Activated CD8-positive, alpha-beta memory T cell treated with anti-CD3 and anti-CD28 coated beads for 24 hours (primary cell): ENCODE results near the gene CARMIL1.
"Not testable (repeated sequence)": the region's sequence is repeated elsewhere in the genome, so short reads cannot be mapped to it uniquely, and the experiment has no call there.

Experiments
- DNase-seq: peaks from one replicate; pipeline ENCODE4 v3.0.0-alpha.2; 2020

Gene CARMIL1

DNA sequence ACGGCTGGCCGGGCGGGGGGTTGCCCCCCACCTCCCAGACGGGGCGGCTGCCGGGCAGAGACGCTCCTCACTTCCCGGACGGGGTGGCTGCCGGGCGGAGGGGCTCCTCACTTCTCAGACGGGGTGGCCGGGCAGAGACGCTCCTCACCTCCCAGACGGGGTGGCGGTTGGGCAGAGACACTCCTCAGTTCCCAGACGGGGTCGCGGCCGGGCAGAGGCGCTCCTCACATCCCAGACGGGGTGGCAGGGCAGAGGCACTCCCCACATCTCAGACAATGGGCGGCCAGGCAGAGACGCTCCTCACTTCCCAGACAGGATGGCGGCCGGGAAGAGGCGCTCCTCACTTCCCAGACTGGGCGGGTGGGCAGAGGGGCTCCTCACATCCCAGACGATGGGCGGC is 306.9 kb downstream of the CARMIL1 start:
- DNase-seq: not testable (repeated sequence)

DNA sequence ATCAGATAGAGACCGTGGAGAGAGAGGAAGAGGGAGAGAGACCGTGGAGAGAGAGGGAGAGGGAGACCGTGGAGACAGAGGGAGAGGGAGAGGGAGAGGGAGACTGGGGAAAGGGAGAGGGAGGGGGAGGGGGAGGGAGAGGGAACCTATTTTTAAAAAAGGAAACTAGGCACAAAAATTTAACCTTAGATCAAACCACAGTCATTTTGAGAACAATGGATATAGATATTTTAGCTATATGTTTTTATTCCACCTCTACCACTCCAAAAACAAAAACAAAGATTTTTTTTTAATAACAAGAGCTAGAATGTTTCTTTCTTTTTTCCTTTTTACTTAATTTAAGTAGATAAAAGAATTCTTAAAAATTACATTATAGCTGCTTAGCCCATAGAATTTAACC is 307.8 kb downstream of the CARMIL1 start:
- no peak for DNase-seq

DNA sequence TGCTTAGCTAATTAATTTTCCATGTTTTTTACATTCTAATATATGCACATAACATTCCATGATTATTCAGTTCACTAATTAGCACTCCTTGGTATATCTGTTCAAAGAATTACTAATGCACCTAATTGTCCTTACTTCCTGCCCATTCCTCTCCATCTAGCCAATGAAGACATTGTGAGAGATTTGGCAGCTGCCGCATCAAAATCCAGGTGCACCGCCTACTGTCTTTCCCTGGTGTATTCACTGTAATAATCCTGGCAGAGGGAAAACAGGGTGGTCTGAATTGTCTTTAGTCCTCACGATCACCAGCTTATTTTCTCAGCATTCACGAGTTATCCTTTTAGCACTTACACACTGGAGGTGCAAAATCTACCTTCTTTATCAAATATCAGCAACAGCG is 311.8 kb downstream of the CARMIL1 start:
- DNase-seq: no peak

DNA sequence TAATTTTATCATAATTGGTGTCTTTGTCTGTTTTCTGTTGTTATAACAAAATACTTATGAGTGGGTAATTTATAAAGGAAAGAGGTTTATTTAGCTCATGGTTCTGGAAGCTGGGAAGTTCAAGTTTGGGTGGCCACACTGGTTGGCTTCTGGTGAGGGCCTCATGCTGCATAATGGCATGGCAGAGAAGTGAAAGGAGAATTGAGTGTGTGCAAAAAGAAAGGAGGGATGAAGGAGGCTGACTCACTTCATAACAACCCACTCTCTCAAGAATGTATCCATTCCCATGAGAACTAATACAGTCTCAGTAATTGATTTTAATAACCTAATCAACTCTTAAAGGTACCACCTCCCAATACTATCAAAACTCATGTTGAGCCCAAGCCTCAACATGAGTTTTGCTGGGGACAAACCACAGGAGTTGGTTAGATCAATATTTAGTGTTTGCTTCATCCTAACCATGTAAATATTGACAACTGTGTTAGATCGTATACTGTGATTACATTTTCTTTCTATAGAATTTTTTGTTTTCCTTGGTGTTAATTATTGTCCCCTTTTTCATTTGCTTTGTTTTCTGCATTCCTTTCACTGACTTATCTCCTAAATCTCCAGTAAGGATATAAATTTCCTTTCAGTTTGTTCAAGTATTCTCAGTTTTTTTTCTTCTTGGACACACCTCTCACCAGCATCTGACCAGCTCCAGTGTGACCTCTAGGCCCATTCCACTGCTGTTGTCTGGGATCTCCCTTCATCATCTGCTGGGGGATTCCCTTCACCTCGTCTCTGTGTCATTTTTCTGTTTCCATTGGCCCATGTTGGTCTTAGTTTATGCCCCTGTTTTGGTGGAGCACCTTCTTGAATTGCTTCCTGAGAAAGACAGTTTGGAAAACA is 318.0 kb downstream of the CARMIL1 start:
- no peak for DNase-seq

DNA sequence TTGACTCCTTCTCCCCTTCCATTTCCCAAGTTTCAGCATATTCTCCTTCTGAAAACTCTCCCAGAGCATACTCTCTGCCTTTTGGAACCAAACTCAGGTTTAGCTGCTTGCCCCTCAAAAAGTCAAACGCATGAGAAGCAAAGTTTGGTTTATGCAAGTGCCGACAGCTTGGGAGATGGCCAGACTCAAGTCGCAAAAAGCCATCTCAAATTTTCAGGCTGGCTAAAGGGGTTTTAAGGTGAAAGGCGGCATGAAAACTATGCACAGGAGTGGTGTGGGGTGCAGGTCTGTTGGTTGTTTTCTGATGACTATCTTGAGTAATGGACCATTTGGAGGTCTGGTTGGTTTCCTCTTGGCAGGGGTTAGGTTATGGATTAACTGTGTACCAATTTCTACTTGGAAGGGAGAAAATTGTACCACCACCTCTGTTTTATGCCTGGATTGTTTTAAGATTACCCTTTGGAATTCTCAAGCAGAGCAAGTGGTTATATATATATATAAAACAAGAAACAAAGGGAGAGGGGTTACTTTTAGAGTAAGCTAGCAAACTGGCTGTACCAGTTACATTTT is 320.4 kb downstream of the CARMIL1 start:
- DNase-seq: no peak

DNA sequence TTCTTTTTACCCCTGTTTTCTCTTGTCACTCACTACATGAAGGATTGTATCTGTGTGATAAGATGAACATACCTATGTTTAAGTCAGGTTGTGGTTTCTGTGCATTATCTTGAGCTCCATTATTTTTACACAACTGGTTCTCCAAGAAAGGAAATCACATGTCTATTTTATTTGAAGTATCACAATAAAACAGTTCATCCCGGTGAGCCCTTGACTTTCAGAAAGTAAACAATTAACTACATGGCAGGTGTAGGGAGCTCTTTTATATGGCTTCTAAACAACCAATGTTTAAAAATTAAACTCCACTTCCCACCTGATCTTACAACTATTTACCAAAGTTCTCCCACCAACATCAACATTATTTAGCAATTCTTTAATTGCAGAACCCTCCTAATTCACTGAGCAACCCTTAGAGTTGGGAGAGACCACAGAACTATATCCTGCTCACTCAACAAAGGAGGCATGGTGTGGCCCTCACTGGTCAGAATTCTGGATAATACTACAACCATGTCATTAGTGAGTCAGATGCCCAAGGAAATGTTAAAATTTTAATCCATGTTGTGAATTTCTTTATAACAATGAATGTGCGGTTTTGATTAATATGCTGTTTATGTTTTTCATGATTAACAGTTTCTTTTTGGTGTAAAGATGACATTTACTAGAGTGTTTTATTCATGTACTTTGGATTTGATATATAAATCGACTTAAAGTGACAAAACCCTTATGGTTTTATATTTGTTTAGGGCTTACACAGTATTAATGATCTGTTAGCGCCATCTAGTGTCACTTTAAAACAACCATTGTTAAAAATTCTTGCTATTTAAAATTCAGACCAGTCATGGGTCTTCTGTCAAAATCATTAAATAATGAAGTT is 322.9 kb downstream of the CARMIL1 start:
- no peak for DNase-seq

DNA sequence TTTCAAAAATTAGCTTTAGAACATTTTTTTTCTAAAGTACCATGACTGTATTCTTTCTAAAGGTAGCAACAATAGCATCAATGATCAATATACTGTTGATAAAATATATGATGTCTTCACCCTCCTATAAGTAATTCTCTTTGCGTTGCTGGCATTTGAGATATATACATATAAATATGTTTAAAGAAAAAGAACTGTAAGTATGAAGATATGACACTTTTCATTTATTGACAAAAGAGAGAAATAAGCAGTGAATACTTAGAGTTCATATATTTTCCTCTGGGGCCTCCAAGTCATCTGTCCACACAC is 323.5 kb downstream of the CARMIL1 start:
- DNase-seq: no peak

DNA sequence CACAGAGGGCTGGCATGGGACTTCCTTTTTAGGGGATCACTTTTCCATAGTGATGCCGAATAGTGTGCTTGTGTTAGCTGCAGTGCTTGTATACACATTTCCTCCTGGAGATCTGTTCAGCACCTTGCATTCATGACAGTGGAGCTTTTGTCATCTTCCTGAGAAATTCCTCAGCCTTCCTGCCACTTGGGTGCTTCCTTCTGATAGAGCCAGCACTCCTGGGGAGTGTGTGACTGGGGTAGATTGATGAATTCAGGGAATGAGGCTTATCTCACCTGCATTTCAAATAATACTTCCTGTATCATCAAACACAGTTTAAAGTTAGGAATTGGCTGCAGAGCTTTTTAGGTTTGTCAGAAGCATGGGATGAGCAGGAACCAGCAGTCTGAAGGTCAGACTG is 324.1 kb downstream of the CARMIL1 start:
- DNase-seq: no peak

DNA sequence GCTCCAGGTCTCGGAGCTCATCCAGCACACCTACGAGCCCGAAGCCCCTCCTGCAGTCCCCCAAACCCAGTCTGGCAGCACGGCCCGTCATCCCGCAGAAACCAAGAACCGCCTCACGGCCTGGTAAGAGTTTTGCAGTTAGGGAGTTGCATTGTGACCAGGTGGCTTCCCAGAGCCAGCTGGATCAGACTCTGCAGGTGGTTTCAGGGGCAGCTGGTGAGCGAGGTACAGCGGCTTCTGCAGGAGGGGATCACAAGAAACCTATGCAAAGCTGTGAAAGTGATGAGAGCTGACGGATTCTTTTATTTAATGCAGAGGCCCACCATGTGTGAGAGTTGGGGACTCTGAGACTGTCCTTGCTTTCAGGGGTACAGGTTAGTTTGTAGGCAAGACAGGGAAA is 327.0 kb downstream of the CARMIL1 start:
- no peak for DNase-seq

DNA sequence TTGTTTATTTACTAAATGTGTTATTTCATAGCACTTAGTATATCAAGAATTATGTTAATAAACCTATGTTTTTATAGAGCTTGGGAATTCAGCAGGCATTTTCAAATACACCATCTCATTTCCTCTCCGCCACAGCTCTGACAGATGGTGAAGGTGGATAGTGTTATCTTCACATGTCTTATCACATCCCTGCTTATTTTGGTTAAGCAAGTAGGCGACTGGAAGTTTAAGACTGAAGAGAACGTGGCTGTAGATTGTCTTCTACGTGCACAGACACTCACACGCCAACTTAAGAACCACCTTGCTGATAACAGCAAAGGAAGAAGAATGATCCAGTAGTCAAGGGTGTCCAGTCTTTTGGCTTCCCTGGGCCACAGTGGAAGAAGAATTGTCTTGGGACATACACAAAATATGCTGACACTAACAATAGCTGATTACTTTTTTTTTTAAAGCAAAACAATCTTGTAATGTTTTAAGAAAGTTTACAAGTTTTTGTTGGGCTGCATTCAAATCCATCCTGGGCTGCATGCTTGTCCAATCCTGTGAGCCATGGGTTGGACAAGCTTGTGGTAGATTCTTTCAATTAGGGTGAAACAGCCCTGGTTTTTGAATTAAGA is 329.5 kb downstream of the CARMIL1 start:
- no peak for DNase-seq

DNA sequence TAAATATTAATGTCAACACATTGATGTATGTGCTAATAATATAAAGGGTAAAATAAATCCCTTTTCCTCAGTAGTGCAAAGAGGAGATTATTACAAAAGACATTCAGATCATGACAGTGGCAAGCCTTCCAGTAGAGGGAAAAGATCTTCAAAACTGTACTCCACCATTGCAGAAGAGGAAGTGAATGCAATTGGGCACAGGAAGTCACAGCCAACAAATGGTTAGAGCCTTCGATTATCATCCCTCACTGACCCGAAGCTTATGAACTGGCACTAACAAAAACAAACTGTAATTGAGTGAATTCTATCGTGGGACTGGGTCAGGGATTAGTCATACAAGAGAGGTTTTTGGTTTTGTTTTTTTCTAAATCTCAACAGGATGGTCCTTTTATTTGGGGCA is 333.5 kb downstream of the CARMIL1 start:
- DNase-seq: no peak

DNA sequence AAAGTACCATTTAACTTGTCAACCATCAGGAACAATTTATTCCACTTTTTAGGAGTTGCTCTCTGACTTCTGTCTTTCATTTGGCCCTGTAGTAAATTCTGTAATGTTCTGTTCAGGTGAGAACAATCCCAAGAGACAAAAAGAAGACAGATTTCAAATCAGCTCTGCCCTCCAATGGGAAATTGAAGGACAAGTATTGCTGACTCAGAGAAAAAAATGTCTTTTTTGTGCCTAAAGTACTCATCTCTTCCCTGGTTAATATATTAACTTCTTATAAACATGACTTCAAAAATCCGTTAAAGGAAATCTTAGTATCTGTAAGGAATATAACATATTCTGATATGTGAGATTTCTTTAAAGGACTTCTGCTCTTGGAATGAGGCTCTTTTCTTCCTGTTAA is 334.2 kb downstream of the CARMIL1 start:
- DNase-seq: no peak

DNA sequence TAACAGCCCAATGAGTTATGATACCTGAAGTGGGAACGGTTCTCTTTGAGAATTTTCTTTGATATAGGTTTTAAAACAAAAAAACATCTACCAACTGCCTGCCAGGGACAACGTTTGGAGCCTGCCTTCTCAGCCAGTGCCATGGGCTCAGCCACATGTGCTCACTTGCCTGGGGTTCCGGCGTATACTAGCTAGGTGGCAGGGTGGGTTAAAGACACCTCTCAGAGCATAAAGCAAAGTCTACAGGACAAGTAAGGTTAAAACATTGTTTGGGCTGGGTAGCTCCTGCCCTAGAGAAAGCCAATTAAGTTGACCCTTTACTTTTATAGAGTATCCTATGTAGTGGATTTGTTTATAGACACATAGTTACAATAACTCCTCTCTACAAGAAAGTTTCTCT is 334.9 kb downstream of the CARMIL1 start:
- no peak for DNase-seq

DNA sequence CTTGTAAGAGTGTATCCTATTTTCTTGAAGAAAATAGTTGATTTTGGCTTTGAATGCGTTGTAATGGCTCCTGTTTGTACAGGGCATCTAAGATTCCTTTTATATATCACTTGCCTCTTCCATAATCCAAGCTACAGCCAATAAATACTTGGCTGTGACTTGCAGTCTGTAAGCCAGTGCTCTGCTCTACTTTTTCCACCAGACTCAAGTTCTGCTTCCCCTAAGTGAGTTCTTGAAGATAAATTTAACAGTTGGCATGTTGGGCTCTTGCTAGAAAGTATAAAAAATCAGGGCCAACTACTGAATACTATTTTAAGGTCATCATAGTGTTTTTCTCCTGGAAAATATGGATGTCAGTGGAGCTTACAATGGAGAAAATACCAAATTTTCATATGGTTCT is 336.3 kb downstream of the CARMIL1 start:
- no peak for DNase-seq

DNA sequence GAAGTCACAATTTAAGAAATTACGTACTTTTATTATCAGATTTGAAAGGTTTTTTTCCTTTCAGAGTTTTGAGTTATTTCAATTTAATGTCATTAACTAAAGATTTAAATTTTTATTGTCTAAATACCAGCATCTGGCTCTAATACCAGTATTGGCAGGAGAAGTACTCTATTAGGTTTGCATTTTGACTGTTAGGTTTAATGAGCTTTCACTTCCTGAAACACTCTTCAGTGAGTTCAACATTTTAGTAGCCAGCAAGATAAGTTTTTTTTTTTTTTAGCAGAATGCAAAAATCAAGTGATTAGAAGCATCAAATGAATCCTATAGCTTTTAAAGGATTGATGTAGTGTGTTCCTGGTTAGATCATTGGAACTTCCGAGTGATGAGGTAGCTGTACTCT is 338.8 kb downstream of the CARMIL1 start:
- DNase-seq: no peak

DNA sequence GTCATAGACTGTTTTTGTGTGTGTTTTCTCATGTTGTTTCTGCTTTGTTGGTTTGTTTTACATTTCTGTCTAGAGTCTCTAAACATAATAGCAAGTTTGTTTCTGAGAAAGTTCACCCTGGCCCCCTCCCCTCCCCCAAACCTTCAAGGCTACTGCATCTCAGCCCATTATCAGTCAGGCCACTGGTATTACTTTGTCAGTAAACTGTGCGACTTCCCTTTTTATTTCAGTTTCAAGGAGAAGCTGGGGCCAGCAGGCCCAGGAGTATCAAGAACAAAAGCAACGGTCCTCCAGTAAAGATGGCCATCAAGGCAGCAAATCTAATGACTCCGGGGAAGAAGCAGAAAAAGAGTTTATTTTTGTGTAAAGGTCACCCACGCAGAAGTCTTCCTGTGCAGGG is 340.0 kb downstream of the CARMIL1 start:
- no peak for DNase-seq

DNA sequence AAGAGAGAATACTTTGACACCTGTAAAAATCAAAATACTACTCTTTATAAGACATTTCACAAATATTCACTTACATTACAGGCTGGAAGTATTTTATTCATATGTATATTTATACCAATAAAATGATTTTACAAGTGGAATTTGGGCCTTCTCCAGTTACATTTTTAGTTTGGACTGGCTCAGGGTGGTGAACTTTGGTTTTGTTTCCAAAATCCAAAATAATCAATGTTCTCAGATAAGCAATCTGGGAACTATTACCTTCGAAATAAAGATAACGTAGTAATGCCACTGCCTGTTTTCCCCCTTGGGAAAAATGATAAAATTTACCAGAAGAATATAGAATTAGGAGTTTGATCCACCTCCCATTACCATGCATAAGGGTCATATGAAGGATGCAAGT is 341.2 kb downstream of the CARMIL1 start:
- DNase-seq: no peak

DNA sequence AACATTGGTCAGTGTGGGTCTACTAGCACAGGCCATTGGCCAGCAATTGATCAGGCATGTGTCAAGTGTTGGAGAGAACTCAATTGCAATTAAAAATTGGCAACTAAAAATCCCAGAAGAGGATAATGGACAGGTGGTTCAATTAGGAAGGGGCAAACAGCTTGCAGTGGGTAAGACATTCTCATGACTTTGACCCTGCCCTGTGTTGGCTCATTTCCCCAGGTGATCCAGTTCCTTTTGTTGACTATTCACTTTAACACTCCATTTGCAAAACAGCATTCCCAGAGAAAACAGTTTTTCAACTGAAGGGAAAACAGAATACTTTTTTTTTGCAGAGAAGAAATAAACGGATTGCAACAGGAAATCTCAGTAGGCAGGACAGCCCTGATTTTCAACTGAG is 343.9 kb downstream of the CARMIL1 start:
- no peak for DNase-seq

DNA sequence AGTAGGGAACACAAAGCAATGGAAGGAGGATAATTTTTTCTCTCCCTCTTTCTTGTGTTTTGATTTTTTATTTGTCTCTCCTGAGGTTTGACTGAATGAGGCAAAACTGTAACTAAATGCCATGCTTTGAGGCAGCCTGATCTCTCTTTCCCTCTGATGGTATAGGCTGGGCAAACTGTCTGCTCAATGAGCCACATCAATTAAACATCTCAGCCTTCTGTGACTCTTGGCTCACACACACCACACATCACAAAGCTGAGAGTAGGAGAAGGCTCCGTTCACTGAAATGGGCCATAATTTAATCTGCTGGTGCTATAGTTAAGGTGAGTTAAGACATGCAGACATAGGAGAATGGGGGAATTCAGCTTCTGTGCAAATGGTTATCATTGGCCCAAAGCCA is 344.7 kb downstream of the CARMIL1 start:
- DNase-seq: no peak

DNA sequence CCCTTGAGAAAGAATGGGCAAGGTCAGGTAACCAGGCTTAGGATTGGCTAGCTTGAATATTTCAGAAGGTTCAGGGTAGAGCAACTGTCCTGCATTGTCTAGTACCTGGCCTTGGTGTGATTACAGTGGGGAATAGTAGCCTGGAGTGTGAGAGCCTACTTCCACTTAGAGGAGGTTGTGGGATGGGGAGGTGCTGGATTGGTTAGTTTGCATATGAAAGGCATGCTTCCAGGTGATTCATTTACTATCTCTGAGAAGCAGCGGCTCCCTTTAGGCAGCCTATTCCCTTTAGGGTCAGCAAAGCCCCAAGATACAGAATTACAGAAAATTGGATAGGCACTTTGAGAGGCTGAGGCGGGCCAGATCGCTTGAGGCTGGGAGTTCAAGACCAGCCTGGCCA is 347.8 kb downstream of the CARMIL1 start:
- DNase-seq: no peak

DNA sequence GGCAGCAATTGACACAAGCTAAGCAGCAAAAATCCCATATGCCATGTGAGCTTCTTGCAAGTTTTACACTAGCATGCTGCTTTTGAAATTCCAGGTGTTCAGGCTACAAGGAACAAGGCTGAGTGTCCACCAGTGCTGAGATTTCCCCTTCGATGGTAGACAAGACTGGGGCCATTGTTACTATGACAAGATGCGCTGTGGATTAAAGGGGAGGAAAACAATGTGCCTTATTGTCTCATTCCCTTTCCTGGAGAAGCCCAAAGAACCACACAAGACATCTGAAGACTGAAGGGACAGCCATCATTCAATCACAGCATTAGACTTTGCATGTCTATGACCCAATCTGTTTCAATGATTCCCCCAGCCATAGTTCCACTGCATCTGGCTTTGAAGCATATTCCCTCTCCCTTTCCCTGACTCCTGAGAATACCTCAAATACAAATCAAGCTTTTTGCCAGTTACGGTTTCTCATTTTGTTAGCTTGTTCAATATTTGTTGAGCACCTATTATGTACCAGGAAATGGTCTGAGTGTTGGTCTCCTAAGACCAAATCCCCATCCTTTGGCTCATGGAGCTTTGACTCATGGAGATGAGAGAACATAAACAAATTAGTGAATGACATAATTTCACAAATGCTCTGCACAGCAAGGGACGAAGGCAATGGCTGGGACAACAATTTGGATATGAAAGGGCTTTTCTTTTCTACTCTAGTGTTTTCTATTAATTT is 349.5 kb downstream of the CARMIL1 start:
- no peak for DNase-seq

DNA sequence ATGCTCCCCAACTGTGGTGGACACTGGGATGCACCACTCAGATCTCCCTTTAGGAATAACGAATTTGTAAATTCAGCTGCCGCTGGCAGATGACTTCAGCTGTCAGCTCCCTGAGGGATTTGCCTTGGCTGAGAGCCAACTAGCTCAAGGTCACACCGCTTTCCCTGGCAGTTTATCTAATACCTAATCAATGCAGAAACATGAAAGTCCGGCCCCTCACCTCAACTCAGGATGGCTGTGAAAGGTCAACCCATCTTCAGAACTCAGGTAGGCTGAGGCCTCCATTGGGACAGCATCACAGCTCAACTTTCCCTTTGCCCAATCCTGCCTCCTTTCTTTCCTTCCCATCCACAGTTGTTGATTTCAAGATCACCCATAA is 350.0 kb downstream of the CARMIL1 start:
- no peak for DNase-seq
